ENCODE measurements around the gene GATA2. TPM values are rescaled to one million over a fixed set of nuclear protein-coding genes. Genes with fewer than 3 reads are reported as not detected.

Gene GATA2
- total RNA-seq, 1 donor from 2014 or later = 1.7 TPM

GRCh38 chr3:128458746-128459460 lies 34.1 kb downstream of the GATA2 start:
- H3K27me3 Mint-ChIP-seq = peaks cover 51% of the 10 kb centered on the region
- H3K4me1 Mint-ChIP-seq (ENCODE audit: low read depth) = peaks cover 3% of the 10 kb centered on the region
- H3K36me3 Mint-ChIP-seq (ENCODE audit: insufficient read depth) = no peaks in the 10 kb centered on the region
- H3K27ac Mint-ChIP-seq = no peak overlapping the region
- no peak for TF ChIP-seq CTCF (IDR thresholded peaks at IDR 0.05; ENCODE audit: unreplicated experiment)
- no peaks in the 10 kb centered on the region for H3K9me3 Mint-ChIP-seq (ENCODE audit: low read depth)
- no peak for DNase-seq (ENCODE audit: low spot score, unreplicated experiment)
- no peak overlapping the region for H3K4me3 Mint-ChIP-seq (ENCODE audit: low read depth)

GRCh38 chr3:128457937-128458336 lies 35.1 kb downstream of the GATA2 start:
- H3K27me3 Mint-ChIP-seq = peaks cover 48% of the 10 kb centered on the region
- no peak for DNase-seq (ENCODE audit: low spot score, unreplicated experiment)
- H3K36me3 Mint-ChIP-seq (ENCODE audit: insufficient read depth) = no peaks in the 10 kb centered on the region
- no peak overlapping the region for H3K27ac Mint-ChIP-seq
- peaks cover 5% of the 10 kb centered on the region for H3K4me1 Mint-ChIP-seq (ENCODE audit: low read depth)
- H3K4me3 Mint-ChIP-seq (ENCODE audit: low read depth) = no peak overlapping the region
- no peak for TF ChIP-seq CTCF (IDR thresholded peaks at IDR 0.05; ENCODE audit: unreplicated experiment)
- no peaks in the 10 kb centered on the region for H3K9me3 Mint-ChIP-seq (ENCODE audit: low read depth)

GRCh38 chr3:128456776-128457715 lies 36.0 kb downstream of the GATA2 start:
- DNase-seq (ENCODE audit: low spot score, unreplicated experiment) = no peak
- peaks cover 6% of the 10 kb centered on the region for H3K4me1 Mint-ChIP-seq (ENCODE audit: low read depth)
- TF ChIP-seq CTCF (IDR thresholded peaks at IDR 0.05; ENCODE audit: unreplicated experiment) = peak; percentile 15
- H3K9me3 Mint-ChIP-seq (ENCODE audit: low read depth) = no peaks in the 10 kb centered on the region
- H3K27ac Mint-ChIP-seq = no peak overlapping the region
- H3K27me3 Mint-ChIP-seq = peaks cover 51% of the 10 kb centered on the region
- no peak overlapping the region for H3K4me3 Mint-ChIP-seq (ENCODE audit: low read depth)
- no peaks in the 10 kb centered on the region for H3K36me3 Mint-ChIP-seq (ENCODE audit: insufficient read depth)

GRCh38 chr3:128455786-128456748 lies 36.9 kb downstream of the GATA2 start:
- no peaks in the 10 kb centered on the region for H3K9me3 Mint-ChIP-seq (ENCODE audit: low read depth)
- no peak for DNase-seq (ENCODE audit: low spot score, unreplicated experiment)
- H3K4me1 Mint-ChIP-seq (ENCODE audit: low read depth) = peaks cover 6% of the 10 kb centered on the region
- H3K27ac Mint-ChIP-seq = peak overlapping the region; percentile 62
- H3K36me3 Mint-ChIP-seq (ENCODE audit: insufficient read depth) = no peaks in the 10 kb centered on the region
- H3K4me3 Mint-ChIP-seq (ENCODE audit: low read depth) = no peak overlapping the region
- H3K27me3 Mint-ChIP-seq = peaks cover 60% of the 10 kb centered on the region
- TF ChIP-seq CTCF (IDR thresholded peaks at IDR 0.05; ENCODE audit: unreplicated experiment) = no peak

All from progenitor cell of endocrine pancreas (in vitro differentiated cells).